Endothelial cell (in vitro differentiated cells): ENCODE data around the gene VSIG4. TPM values are rescaled to one million over a fixed set of nuclear protein-coding genes. Genes with fewer than 3 reads are reported as not detected.
"Not testable (repeated sequence)": the region's sequence is repeated elsewhere in the genome, so short reads cannot be mapped to it uniquely, and the experiment has no call there.

Source experiments
- DNase-seq: peaks from one replicate; pipeline ENCODE4 v3.0.0; 2021; ENCODE audit warnings: low spot score
- H3K27ac Mint-ChIP-seq: one replicate; pipeline ENCODE4 v1.8.0; 2021; ENCODE audit warnings: mixed read lengths, inconsistent platforms; ENCODE audit not compliant: unreplicated experiment
- H3K27me3 Mint-ChIP-seq: one replicate; pipeline ENCODE4 v1.8.0; 2021; ENCODE audit warnings: mild to moderate bottlenecking, moderate library complexity, mixed read lengths, inconsistent platforms; ENCODE audit not compliant: unreplicated experiment
- H3K36me3 Mint-ChIP-seq: one replicate; pipeline ENCODE4 v1.8.0; 2021; ENCODE audit warnings: mild to moderate bottlenecking, low read depth, mixed read lengths, inconsistent platforms; ENCODE audit not compliant: unreplicated experiment
- H3K4me1 Mint-ChIP-seq: one replicate; pipeline ENCODE4 v1.8.0; 2021; ENCODE audit warnings: mild to moderate bottlenecking, mixed read lengths, inconsistent platforms; ENCODE audit not compliant: unreplicated experiment
- H3K4me3 Mint-ChIP-seq: one replicate; pipeline ENCODE4 v1.8.0; 2021; ENCODE audit warnings: mild to moderate bottlenecking, mixed read lengths, inconsistent platforms; ENCODE audit not compliant: unreplicated experiment
- H3K9me3 Mint-ChIP-seq: one replicate; pipeline ENCODE4 v1.8.0; 2021; ENCODE audit warnings: mixed read lengths, inconsistent platforms; ENCODE audit not compliant: unreplicated experiment
- total RNA-seq: library from RNA; stranded (reverse); fragmentation: NEBNext Ultra II Directional; extraction: Animal tissue kit (Norgen Biotek cat#: 25700); gene quantifications from one replicate; pipeline ENCODE4 v1.2.1, GENCODE V29; 2021; ENCODE audit not compliant: unreplicated experiment
- TF ChIP-seq, protein P1 (sequence below): fragments of 200-600 bp; sonication (generic); IDR thresholded peaks from one replicate; pipeline ENCODE4 v1.5.0; 2021; ENCODE audit warnings: antibody characterized with exemption; ENCODE audit not compliant: unreplicated experiment

The VSIG4 gene
- total RNA-seq, 1 donor from 2014 or later: not detected

GRCh38 chrX:65985922-65986588, 53.8 kb downstream of the VSIG4 start:
- Mint-ChIP-seq H3K9me3 (no peaks in the 10 kb centered on the region), H3K27me3 (no peaks in the 10 kb centered on the region), H3K36me3 (no peaks in the 10 kb centered on the region), H3K4me3 (no peak overlapping the region), H3K4me1 (peaks cover 4% of the 10 kb centered on the region), H3K27ac (no peak overlapping the region)
- DNase-seq: peak; percentile 17
- TF ChIP-seq, protein P1, sequence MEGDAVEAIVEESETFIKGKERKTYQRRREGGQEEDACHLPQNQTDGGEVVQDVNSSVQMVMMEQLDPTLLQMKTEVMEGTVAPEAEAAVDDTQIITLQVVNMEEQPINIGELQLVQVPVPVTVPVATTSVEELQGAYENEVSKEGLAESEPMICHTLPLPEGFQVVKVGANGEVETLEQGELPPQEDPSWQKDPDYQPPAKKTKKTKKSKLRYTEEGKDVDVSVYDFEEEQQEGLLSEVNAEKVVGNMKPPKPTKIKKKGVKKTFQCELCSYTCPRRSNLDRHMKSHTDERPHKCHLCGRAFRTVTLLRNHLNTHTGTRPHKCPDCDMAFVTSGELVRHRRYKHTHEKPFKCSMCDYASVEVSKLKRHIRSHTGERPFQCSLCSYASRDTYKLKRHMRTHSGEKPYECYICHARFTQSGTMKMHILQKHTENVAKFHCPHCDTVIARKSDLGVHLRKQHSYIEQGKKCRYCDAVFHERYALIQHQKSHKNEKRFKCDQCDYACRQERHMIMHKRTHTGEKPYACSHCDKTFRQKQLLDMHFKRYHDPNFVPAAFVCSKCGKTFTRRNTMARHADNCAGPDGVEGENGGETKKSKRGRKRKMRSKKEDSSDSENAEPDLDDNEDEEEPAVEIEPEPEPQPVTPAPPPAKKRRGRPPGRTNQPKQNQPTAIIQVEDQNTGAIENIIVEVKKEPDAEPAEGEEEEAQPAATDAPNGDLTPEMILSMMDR: peak; percentile 18

DNA sequence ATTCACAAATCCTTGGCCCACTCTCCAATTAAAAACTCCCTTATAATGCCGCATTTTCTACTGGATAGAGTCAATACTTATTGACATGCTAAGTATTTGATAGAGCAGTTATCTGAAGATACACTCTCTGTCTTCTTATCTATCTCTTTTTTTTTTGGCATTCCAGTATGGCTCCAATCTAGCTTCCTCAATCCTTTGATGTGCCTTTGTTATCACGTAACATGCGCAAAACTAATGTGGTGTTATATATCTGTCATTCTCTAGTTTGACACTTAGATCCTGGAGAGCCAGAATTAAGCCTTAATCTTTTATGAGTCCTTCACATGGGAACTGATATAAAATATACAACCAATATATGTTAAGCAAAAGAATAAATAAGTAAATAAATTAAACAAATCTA, 54.7 kb downstream of the VSIG4 start:
- H3K4me1 Mint-ChIP-seq: peaks cover 4% of the 10 kb centered on the region
- no peak overlapping the region for H3K27ac Mint-ChIP-seq
- DNase-seq: no peak
- no peaks in the 10 kb centered on the region for H3K36me3 Mint-ChIP-seq
- TF ChIP-seq, protein P1: no peak
- no peak overlapping the region for H3K4me3 Mint-ChIP-seq
- no peaks in the 10 kb centered on the region for H3K27me3 Mint-ChIP-seq
- no peaks in the 10 kb centered on the region for H3K9me3 Mint-ChIP-seq

DNA sequence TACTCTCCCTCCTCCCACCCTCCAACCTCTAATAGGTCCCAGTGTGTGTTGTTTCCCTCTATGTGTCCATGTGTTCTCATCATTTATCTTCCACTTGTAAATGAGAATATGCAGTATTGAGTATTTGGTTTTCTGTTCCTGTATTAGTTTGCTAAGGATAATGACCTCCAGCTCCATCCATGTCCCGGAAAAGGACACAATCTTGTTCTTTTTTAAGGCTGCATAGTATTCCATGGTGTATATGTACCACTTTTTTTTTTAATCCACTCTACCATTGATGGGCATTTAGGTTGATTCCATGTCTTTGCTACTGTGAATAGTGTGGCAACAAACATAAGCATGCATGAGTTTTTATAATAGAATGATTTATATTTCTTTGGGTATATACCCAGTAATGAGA, 62.7 kb downstream of the VSIG4 start:
- not testable (repeated sequence) for H3K27ac Mint-ChIP-seq, H3K36me3 Mint-ChIP-seq, H3K27me3 Mint-ChIP-seq, H3K4me1 Mint-ChIP-seq, DNase-seq, H3K4me3 Mint-ChIP-seq, H3K9me3 Mint-ChIP-seq

DNA sequence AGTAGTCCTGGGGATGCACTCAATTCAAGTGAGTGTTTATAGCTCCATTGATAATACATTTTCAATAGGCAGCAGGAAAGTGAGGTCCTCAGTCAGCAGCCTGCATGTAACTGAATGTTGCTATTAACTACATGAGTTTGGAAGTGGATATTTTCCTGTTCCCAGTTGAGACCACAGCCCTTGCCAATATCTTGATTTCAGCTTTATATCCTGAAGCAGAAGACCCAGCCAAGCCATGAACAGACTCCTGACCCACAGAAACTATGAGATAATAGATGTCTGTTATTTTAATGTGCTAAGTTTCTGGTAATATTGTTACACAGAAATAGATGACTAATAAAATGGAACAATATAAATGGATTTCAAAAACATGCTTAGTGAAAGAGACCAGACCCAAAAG, 63.7 kb downstream of the VSIG4 start:
- Mint-ChIP-seq H3K27me3 (no peaks in the 10 kb centered on the region), H3K36me3 (no peaks in the 10 kb centered on the region), H3K9me3 (no peaks in the 10 kb centered on the region), H3K4me1 (peaks cover 6% of the 10 kb centered on the region), H3K4me3 (no peak overlapping the region), H3K27ac (no peak overlapping the region)
- DNase-seq: no peak
- TF ChIP-seq, protein P1: no peak

GRCh38 chrX:65975161-65975751, 64.6 kb downstream of the VSIG4 start:
- H3K4me1 Mint-ChIP-seq, H3K9me3 Mint-ChIP-seq: not testable (repeated sequence)

More at GRCh38 chrX:65975161-65975751, 64.6 kb downstream of the VSIG4 start:
- not testable (repeated sequence) for H3K27me3 Mint-ChIP-seq, DNase-seq, H3K36me3 Mint-ChIP-seq, H3K4me3 Mint-ChIP-seq, H3K27ac Mint-ChIP-seq

Other genes with a start within 250 kb of the VSIG4 start
- 106 TPM for gene HEPH, start 124.2 kb upstream of the VSIG4 start, total RNA-seq